Measurements from ENCODE around the gene LIN37.

LIN37 gene

DNA sequence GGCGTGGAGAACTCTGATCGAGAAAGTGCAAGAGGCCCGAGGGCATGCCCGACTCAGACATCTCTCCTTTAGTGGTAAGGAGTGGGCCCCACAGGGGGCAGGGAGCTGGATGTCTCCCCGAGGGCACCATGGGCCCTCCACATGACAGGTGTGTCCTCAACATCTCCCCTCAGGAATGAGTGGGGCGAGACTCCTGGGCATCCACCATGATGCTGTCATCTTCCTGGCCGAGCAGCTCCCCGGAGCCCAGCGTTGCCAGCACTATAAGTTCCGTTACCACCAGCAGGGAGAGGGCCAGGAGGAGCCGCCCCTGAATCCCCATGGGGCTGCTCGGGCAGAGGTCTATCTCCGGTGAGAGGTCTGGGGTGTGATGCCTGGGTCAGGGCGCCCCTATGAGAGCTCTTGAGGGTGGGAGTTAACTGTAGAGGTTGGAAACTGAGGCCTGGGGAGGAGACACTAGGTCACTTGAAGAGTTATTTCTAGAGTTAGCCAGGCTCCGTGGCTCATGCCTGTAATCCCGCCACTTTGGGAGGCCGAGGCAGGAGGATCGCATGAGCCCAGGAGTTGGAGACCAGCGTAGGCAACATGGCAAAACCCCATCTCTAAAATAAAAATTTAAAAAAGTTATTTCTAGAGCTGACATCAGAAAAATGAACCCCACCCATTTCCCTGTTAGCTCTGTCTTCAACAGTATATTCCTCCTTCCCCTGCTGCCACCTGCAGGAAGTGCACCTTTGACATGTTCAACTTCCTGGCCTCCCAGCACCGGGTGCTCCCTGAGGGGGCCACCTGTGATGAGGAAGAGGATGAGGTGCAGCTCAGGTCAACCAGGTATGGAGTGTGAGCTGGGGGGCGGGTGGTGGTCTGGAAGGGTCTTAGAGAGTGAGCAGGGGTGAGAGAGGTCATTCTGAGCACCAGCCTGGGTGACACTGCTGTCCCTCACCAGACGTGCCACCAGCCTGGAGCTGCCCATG, 11.2 kb upstream of the LIN37 start:
- no peak for DNase-seq

DNA sequence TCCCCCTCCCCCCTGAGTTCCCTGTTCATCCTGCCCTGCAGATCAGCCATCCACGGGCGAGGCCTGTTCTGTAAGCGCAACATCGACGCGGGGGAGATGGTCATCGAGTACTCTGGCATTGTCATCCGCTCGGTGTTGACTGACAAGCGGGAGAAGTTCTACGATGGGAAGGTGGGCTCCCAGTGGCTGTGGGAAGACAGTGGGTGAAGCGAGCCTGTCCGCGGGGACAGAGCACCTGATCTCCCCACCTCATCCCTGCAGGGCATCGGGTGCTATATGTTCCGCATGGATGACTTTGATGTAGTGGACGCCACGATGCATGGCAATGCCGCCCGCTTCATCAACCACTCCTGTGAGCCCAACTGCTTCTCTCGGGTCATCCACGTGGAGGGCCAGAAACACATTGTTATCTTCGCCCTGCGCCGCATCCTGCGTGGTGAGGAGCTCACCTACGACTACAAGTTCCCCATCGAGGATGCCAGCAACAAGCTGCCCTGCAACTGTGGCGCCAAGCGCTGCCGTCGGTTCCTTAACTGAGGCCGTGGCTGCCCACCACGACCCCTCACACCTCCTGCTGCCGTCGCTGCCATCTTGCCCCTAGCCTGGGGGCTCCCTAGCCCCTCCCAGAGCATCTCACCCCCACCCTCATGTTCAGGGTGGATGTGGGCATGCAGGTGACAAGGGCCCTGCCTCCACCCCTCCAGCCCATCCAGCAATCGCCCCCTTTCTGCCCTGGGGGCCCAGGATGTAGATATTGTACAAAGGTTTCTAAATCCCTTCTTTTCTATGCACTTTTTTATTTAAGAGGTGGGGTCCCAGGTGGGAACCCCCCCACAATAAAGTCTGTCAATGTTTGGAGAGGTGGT, 10.1 kb upstream of the LIN37 start:
- DNase-seq, result no peak

DNA sequence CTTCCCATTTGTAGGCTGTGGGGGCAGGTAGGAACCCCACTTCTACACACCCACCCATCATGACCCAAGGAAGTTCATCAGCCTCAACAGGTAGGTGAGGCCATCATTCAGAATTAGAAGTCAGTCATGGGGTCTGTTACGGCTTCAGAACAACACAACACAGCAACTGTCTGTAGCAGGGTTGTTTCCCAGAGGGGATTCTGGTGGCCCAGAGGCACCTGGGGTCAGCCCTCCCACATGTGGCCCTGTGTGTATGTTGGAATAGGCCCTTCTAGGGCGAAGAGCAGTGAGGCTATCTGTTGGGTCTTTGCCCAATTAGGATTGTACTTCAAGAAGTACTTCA, 9.5 kb upstream of the LIN37 start:
- no peak for DNase-seq

DNA sequence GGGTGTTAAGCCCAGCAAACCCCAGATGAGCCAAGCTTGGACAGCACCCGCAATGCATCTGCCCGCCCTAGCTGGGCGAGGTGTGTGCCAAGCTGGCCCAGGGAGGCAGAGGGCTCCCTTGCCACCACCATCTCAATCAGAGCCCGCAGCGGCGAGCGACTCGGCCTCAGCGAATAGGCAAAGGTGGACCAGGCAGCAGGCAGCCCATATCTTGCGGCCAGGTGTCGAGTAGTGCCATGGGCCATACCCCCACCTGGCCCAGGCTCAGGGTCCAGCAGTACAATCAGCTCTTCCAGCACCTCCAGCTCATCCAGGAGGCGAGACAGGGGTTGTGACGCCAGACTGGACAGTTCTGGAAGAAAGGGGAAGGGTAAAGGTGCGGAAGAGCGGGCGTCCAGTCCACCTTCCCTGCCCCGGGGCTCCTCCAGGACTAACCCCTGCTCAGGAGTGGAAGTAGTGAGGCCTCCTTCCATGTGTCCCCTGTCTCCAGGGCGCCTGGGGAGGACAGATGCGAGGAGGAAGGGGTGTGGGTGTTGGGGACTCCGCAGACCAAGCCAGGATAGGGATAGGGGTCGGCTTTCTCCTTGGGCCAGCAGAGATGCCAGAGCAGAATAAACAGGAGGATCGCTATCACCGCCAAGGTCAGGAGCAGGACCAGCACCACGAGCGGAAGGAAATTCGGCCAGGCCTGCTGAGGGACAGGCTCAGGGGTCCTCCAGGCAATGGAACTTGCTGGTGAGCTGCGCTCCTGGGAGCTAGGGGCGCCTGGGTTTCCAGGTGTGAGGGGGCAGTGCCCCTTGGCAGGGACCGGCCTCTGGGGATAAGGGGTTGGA, 8.9 kb upstream of the LIN37 start:
- no peak for DNase-seq

DNA sequence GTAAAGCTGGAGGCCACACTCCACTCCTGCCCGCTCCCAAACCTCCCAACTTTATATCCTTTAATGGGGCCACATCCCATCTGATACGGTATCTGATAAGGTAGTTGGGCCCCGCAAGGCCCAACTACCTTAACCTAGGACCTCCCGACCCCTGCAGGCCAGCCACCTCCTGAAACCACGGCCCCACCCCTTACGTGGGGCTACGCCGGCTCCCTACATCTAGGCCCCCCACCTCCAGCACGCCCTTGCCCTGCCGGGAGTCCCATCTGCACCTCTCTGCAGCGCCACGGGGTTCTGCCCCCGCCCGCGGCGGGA, 8.3 kb upstream of the LIN37 start:
- no peak for DNase-seq

DNA sequence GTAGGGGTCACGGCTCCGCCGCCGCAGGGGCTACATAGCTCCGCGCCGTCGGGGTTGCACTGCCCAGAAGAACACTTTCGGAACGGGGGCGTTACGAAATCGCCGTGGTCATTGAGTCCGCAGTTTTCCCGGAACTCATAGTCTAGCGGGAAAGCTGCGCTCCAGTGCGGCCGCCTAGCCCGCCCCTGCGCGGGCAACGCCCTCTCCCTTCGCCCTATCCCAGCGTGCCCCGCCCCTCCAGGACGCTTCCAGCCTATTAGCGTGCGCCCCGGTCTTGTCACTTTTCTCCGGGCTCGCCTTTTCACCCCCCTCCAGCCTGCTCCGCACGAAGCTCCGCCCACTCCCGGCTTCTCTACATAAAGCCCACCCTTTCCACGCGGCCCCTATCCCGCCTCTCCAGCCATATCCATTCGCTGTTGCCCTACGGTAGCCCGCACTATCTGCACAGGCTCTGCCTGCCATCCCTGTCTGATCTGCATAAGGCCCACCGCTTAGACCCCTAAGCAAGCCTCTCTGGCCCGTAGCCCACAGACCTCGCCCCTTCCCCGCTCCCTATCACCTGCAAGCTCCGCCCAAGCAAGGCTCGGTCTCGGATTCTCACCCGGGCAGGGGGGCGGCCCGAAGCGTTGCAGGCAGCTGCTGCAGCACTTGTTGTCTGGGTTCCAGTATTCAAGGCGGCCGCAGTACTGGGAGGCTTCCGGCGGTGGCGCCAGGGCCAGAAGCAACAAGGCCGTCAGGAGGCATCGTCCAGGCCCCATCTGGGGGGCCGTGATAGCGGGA, 7.8 kb upstream of the LIN37 start:
- DNase-seq, result peak; percentile 97

DNA sequence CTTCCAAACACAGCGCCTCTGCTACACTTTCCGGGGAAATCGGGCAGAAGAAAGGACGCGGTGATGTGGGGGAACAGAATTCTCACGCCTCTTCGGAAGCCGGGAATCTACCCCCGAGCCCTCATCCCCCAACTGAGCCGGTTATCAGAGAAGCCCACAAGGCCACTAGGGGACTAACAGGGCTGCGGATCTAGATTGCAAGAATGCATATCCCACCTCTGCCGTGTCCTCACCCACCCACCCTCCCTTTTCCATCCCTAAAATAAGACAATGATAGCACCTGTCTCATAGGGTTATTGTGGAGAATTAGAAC, 7.2 kb upstream of the LIN37 start:
- DNase-seq, result no peak

DNA sequence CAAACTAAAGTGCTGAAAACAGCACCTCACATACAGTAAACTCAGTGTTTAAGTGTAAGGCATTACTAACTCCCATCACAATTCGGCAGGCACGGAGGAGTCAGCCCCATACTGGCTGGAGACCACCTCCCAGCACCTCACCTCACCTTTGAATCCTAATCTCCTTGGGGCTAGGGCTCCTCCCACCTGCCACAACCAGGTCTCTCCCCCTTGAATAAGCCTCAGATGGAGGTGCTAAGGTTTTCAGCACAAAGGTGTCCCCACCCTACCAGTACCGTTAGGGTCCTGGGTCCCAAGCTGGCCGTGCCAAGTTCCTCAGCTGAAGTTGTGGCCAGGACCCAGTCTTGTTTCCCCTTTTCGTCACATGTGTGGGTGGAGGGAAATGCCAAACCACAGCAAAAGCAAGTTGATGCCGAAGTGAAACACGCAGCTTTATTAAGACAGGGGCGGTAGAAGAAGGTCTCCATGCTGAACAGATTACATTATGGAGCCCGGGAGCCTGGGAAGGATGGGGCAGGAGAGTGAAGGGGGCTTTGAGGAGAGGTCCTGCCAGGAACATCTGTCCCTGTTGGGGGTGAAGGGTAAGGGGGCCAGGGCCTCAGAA, 6.2 kb upstream of the LIN37 start, which contains the start of gene IGFLR1:
TSS of gene IGFLR1 (minus strand) at position 332 of the 604 bp plus-strand sequence. CDS start 1,272 bp downstream, outside the sequence.
- no peak for DNase-seq

DNA sequence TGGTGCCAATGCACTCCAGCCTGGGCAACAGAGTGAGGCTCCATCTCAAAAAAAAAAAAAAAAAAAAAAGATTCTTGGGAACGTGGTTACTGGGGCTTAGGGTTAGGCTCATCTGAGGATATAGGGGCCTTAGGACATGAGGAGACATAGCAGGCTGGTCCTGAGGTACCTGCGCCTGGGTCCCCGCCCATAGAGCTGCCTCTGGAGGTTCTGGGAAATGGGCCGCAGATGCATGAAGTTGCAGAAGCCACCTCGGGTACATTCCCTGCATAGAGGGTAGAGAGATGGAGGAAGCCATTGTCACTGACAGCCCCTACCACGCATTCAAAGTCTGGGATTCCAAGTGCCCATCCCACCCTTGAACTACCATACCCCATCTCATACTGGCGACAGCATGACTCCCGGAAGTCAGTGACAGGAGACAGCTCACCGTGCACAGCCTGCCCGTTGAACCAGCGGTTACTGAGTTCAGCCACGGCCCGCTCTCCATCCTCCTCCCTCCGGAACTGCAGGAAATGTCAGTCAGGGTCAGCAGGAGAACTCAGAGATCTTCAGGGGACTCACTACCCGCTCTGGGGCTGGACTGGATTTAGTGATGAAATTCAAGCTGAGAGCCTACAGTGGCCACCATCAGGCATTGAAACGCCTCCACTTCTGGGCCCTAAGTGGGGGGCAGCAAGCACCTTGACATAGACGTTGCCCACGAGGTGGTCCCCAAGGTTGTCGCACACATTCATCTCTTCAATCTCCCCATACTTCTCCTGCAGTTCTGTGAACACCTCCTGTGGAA, 4.5 kb upstream of the LIN37 start:
- no peak for DNase-seq

DNA sequence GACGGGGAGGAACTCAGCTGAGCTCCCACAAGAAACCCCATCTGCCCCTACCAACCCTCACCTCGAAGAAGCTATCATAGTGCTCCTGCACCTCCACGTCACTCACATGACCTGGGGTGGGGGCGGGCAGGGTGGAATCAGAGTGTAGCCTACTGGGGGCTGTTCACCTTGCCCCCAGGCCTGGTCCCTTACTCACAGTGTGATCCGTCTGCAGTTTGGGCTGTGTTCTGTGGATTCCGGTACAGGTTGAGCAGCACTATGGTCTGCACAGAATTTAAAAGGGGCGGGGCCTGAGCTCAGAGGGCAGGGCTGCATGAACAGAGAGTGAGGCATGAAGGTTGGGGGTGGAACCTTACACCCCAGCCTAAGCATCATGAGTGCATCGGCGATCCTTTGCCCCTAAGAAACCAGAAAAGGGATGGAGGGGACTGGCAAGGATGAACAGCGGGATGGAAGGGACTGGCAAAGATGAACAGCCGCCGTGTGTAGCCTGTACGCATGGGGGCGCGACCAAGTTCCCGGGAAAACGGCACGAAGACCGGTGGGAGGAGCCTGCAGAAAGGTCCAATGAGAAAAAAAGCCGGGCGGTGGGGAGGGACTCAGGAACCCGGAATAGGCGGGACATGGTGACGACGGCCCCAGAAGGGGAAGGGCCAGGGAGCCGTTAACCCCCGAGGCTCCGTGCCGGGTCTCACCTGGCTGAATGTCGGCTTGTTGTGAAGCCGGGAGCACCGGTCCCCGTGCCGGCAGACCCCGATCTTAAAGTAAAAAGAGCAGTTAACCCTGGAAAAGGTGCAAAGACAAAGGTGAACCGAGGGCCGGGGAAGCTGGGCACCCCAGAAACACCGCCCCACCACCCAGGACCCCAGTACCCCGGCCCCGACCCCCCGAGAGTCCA, 3.7 kb upstream of the LIN37 start:
- peak; percentile 95 for DNase-seq

DNA sequence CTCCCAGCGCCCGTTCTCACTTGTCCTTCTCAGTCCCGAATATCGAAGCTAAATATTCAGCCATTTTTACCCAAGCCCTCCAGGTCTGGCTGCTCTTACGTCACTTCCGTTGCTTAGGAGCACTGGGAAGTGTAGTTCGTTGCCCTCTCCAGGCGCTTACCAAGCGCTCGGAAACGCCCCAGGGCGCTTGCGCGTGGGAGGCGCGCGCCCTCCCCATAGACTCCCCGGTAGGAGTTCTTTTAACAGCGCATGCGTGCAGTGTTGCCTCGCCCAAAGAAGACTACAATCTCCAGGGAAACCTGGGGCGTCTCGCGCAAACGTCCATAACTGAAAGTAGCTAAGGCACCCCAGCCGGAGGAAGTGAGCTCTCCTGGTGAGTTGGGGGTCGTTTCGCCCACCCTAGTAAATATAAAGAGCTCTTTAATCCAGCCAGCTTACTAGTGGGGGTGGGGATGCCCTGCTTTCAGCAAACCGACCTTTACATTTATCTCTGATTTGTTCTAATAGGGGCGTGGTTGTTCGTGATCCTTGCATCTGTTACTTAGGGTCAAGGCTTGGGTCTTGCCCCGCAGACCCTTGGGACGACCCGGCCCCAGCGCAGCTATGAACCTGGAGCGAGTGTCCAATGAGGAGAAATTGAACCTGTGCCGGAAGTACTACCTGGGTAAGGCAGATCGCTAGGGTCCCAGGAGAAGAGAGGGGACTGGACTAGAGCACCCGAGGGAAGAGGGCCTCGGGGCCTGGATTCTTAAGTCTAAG, 2.9 kb upstream of the LIN37 start, which contains the start of the genes PSENEN and U2AF1L4:
TSS of gene PSENEN (plus strand) at position 324 of the 759 bp plus-strand sequence. CDS start at position 604, 280 bp downstream.
TSS of gene U2AF1L4 (minus strand) at position 91 of the 759 bp plus-strand sequence. CDS start at position 64, 27 bp downstream.
- DNase-seq, result peak; percentile 99

DNA sequence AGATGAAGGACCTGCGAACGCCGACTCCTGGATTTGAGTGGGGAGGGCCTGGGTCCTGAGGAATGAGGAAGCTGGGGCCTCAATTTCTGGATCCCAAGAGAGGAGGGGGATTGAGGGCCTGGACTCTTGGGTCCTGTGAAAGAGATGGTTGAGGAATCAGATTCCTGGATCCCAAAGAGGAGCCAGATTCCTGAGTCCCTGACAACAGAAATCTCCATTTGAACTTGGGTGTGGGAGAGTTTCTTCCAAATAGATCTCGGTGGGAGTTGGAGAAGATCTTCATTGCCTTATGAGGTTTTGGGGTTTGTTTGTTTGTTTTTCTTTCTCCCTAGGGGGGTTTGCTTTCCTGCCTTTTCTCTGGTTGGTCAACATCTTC, 2.3 kb upstream of the LIN37 start:
- no peak for DNase-seq

DNA sequence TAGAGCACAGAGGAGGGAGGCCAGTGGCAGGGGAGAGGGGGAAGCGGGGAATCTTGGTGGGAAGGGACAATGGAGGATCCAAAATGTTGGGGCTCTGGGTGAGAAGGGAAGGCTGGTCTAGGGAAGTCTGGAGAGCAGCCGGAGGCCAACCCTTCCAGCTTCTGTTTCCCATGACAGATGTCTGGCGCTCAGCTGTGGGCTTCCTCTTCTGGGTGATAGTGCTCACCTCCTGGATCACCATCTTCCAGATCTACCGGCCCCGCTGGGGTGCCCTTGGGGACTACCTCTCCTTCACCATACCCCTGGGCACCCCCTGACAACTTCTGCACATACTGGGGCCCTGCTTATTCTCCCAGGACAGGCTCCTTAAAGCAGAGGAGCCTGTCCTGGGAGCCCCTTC, 1.8 kb upstream of the LIN37 start:
- DNase-seq, result no peak

DNA sequence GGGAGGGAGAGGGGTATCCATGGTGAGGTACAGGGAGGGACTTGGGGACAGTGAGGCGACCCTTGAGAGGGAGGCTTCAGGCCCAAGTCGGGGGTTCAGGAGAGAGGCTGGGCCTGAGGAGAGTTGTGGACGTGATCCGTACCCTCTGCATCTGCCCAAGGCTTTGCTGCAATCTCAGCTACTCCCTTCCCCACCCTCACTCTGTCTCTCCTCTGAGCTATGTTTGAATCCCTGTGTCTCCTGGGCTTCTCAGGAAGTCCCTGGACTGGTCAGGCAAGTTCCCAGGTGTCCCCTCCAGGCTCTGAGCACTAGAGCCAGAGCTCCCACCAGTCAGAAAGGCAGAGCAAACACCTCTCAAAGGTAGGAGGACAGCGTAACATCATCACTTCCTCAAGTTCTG, 1.8 kb downstream of the LIN37 start:
- no peak for DNase-seq

DNA sequence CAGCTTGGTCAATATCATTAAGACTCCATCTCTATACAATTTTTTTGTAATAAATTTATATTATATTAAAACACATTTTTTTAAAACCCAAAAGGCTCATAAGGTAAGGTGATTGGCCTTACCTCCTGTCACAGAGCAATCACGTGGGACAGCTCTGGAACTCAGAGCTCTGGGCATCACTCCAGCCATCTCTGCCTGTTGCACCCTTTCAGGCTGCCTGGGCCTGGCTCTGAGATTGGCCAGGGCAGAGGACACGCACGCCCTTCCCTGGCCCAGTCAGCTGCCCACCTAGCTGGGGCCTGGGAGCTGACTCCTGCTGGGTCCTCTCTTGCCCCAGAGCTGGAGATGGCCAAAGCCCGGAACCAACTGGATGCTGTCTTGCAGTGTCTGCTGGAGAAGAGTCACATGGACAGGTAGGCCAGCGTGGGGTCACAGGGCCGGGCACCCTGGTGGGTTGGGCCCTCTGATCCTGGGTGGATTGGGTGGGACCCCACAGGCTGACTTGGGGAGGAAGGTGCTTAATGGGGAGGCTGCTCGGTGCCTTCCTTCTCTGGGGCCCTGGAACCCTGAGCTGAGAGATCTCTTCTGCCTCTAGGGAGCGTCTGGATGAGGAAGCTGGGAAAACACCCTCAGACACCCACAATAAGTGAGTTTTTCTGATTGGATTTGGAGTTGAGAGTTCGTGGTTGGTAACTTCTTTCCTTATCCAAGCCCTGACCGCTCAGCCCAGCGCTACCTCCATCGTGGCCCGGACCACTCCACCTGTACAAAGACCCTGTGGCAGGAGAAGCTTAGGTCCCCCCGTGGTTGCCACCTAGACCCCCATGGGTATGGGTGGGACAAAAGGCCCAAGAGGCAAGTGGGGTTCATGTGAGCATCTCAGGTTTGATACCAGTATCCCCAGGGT, 3.7 kb downstream of the LIN37 start:
- no peak for DNase-seq

DNA sequence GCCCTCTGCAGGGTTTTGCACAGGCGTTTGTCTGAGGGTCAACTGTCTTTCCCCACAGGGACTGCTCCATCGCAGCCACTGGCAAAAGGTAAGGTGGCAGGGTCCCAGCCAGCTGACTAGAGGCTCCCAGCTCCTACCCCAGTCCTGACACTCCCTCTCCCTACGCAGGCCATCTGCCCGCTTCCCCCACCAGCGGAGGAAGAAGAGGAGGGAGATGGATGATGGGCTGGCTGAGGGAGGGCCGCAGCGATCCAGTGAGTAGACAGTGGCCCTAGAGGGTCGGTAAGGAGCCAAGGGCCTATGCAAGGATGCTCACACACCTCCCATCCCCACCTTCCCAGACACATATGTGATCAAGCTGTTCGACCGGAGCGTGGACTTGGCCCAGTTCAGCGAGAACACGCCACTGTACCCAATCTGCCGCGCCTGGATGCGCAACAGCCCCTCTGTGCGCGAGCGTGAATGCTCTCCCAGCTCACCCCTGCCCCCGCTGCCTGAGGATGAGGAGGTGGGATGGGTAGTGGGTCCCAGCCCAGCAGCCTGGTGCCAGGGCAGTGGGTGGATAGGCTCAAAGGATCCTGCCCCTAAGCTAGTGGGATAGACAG, 4.5 kb downstream of the LIN37 start:
- DNase-seq, result no peak

DNA sequence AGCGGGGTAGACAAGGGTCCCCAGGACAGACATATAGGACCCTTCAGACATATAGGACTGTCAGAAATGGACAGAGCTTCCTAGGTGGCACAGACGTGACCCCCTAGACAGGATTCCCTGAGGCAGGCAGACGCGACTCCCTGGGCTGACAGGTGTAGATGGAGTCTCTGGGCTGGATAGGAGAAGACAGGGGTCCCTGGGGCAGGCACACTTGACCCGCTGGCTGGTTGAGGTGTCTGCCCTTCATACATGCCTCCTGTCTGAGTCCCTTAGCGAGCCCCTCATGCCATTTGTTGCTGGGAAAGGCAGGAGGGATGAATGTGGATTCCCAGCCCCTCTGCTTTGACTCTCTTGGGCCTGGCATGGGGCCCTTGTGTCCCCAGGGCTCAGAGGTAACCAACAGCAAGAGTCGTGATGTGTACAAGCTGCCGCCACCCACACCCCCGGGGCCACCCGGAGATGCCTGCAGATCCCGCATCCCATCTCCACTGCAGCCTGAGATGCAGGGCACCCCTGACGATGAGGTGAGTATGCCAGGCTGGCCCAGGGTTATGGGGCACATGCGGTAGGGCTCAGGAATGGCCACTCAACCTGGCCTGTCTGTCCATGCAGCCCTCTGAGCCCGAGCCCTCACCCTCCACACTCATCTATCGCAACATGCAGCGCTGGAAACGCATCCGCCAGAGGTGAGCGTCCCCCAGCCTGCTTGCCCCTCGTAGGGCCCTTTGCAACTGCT, 5.4 kb downstream of the LIN37 start:
- no peak for DNase-seq

Data from NCI-H1436 (cell line).